ENCODE measurements around the gene DMAC1.
A peak's percentile ranks its signal among the peaks of the same experiment; 100 is the strongest.

DMAC1 gene

GRCh38 chr9:7799234-7799943, at the start of gene DMAC1:
DMAC1 (minus strand) TSS chr9:7799778; CDS start chr9:7799734, 44 bp downstream.
- DNase-seq = peak; percentile 100

- no peak for DNase-seq
These were observed 49.8 kb upstream of the DMAC1 start for GRCh38 chr9:7849362-7849761.

- peak; percentile 92 for DNase-seq
These were observed 48.9 kb upstream of the DMAC1 start for GRCh38 chr9:7848498-7848897.

GRCh38 chr9:7844242-7844641, 44.7 kb upstream of the DMAC1 start:
- DNase-seq = peak; percentile 99

- no peak for DNase-seq
These were observed 42.3 kb upstream of the DMAC1 start for GRCh38 chr9:7841831-7842230.

- no peak for DNase-seq
These were observed 35.0 kb upstream of the DMAC1 start for GRCh38 chr9:7834531-7834930.

GRCh38 chr9:7828334-7828733, 28.8 kb upstream of the DMAC1 start:
- peak; percentile 92 for DNase-seq

GRCh38 chr9:7827792-7828191, 28.2 kb upstream of the DMAC1 start:
- no peak for DNase-seq

- no peak for DNase-seq
These were observed 27.5 kb upstream of the DMAC1 start for GRCh38 chr9:7827056-7827455.

- no peak for DNase-seq
These were observed 24.1 kb upstream of the DMAC1 start for GRCh38 chr9:7823651-7824050.

GRCh38 chr9:7819984-7820383, 20.4 kb upstream of the DMAC1 start:
- no peak for DNase-seq

GRCh38 chr9:7816021-7816420, 16.4 kb upstream of the DMAC1 start:
- DNase-seq = no peak

GRCh38 chr9:7813030-7813429, 13.5 kb upstream of the DMAC1 start:
- no peak for DNase-seq

GRCh38 chr9:7811677-7812076, 12.1 kb upstream of the DMAC1 start:
- DNase-seq = peak; percentile 81

GRCh38 chr9:7802666-7803065, 3.1 kb upstream of the DMAC1 start:
- DNase-seq = peak; percentile 90

GRCh38 chr9:7799944-7800285, 337 bp upstream of the DMAC1 start:
- DNase-seq = no peak

GRCh38 chr9:7794196-7794595, 5.4 kb downstream of the DMAC1 start:
- no peak for DNase-seq

- DNase-seq = no peak
These were observed 8.2 kb downstream of the DMAC1 start for GRCh38 chr9:7791394-7791793.

- no peak for DNase-seq
These were observed 8.8 kb downstream of the DMAC1 start for GRCh38 chr9:7790819-7791182.

- DNase-seq = no peak
These were observed 9.4 kb downstream of the DMAC1 start for GRCh38 chr9:7790022-7790818.

GRCh38 chr9:7788772-7789171, 10.8 kb downstream of the DMAC1 start:
- DNase-seq = no peak

- no peak for DNase-seq
These were observed 13.8 kb downstream of the DMAC1 start for GRCh38 chr9:7785813-7786212.

GRCh38 chr9:7784472-7784871, 15.1 kb downstream of the DMAC1 start:
- no peak for DNase-seq

- no peak for DNase-seq
These were observed 15.9 kb downstream of the DMAC1 start for GRCh38 chr9:7783635-7784063.
